22Rv1 (cell line): ENCODE results near the gene SGK1.
"Not testable (repeated sequence)": the region's sequence is repeated elsewhere in the genome, so short reads cannot be mapped to it uniquely, and the experiment has no call there.

Source experiments
- ZFX ChIP-seq: fragments of 450-650 bp; IDR thresholded peaks from 2 replicates; pipeline ENCODE4 v1.6.1; 2017; ENCODE audit warnings: antibody characterized with exemption, borderline replicate concordance
- TF ChIP-seq, protein P1 (sequence below): fragments of 450-650 bp; IDR thresholded peaks from 2 replicates; pipeline ENCODE4 v1.5.1; 2017; ENCODE audit warnings: mild to moderate bottlenecking

DNA sequence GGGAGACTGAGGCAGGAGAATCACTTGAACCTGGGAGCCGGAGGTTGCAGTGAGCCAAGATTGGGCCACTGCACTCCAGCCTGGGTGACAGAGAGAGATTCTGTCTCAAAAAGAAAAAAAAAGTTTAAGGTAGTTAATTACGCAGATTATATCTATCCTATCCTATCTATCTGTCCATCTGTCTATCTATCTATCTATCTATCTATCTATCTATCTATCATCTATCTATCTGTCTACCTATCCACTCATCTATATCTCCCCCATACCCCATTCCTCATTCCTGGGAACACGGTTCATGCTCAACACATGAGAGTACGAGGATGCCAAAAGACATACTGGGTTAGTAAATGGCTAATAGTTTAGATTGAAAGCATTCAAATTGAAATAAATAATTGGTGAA lies 8.3 kb upstream of the SGK1 start:
- TF ChIP-seq, protein P1, sequence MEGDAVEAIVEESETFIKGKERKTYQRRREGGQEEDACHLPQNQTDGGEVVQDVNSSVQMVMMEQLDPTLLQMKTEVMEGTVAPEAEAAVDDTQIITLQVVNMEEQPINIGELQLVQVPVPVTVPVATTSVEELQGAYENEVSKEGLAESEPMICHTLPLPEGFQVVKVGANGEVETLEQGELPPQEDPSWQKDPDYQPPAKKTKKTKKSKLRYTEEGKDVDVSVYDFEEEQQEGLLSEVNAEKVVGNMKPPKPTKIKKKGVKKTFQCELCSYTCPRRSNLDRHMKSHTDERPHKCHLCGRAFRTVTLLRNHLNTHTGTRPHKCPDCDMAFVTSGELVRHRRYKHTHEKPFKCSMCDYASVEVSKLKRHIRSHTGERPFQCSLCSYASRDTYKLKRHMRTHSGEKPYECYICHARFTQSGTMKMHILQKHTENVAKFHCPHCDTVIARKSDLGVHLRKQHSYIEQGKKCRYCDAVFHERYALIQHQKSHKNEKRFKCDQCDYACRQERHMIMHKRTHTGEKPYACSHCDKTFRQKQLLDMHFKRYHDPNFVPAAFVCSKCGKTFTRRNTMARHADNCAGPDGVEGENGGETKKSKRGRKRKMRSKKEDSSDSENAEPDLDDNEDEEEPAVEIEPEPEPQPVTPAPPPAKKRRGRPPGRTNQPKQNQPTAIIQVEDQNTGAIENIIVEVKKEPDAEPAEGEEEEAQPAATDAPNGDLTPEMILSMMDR, result not testable (repeated sequence)
- not testable (repeated sequence) for TF ChIP-seq ZFX
